ENCODE measurements around the gene MBP.

DNA sequence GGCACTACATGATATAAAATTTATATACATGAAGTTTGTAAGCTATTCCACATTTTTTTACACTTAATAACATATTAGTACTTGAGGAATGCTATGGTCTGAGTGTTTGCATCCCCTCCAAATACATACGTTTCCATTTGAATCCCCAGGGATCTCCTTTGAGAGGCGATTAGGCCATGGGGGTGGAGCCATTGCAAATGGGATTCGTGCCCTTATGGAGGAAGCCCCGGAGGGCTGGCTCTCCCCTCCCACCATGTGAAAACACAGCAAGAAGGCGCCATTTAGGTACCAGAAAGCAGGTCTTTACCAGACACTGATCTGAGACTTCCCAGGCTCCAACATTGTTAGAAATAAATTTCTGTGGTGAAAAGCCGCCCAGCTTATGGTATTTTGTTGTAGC is 20.8 kb upstream of the MBP start:
- TF ChIP-seq CTCF (conservative IDR thresholded peaks at IDR 0.05; ENCODE audit: low read depth in 2 of 2) (no peak), EZH2 (IDR thresholded peaks at IDR 0.05; ENCODE audit: low read depth, unreplicated experiment) (no peak), JUNB (IDR thresholded peaks at IDR 0.05; ENCODE audit: unreplicated experiment) (no peak), POLR2AphosphoS5 (IDR thresholded peaks at IDR 0.05; ENCODE audit: low read depth) (no peak), EZH2phosphoT487 (IDR thresholded peaks at IDR 0.05; ENCODE audit: unreplicated experiment) (no peak)
- TF ChIP-seq, protein P1, sequence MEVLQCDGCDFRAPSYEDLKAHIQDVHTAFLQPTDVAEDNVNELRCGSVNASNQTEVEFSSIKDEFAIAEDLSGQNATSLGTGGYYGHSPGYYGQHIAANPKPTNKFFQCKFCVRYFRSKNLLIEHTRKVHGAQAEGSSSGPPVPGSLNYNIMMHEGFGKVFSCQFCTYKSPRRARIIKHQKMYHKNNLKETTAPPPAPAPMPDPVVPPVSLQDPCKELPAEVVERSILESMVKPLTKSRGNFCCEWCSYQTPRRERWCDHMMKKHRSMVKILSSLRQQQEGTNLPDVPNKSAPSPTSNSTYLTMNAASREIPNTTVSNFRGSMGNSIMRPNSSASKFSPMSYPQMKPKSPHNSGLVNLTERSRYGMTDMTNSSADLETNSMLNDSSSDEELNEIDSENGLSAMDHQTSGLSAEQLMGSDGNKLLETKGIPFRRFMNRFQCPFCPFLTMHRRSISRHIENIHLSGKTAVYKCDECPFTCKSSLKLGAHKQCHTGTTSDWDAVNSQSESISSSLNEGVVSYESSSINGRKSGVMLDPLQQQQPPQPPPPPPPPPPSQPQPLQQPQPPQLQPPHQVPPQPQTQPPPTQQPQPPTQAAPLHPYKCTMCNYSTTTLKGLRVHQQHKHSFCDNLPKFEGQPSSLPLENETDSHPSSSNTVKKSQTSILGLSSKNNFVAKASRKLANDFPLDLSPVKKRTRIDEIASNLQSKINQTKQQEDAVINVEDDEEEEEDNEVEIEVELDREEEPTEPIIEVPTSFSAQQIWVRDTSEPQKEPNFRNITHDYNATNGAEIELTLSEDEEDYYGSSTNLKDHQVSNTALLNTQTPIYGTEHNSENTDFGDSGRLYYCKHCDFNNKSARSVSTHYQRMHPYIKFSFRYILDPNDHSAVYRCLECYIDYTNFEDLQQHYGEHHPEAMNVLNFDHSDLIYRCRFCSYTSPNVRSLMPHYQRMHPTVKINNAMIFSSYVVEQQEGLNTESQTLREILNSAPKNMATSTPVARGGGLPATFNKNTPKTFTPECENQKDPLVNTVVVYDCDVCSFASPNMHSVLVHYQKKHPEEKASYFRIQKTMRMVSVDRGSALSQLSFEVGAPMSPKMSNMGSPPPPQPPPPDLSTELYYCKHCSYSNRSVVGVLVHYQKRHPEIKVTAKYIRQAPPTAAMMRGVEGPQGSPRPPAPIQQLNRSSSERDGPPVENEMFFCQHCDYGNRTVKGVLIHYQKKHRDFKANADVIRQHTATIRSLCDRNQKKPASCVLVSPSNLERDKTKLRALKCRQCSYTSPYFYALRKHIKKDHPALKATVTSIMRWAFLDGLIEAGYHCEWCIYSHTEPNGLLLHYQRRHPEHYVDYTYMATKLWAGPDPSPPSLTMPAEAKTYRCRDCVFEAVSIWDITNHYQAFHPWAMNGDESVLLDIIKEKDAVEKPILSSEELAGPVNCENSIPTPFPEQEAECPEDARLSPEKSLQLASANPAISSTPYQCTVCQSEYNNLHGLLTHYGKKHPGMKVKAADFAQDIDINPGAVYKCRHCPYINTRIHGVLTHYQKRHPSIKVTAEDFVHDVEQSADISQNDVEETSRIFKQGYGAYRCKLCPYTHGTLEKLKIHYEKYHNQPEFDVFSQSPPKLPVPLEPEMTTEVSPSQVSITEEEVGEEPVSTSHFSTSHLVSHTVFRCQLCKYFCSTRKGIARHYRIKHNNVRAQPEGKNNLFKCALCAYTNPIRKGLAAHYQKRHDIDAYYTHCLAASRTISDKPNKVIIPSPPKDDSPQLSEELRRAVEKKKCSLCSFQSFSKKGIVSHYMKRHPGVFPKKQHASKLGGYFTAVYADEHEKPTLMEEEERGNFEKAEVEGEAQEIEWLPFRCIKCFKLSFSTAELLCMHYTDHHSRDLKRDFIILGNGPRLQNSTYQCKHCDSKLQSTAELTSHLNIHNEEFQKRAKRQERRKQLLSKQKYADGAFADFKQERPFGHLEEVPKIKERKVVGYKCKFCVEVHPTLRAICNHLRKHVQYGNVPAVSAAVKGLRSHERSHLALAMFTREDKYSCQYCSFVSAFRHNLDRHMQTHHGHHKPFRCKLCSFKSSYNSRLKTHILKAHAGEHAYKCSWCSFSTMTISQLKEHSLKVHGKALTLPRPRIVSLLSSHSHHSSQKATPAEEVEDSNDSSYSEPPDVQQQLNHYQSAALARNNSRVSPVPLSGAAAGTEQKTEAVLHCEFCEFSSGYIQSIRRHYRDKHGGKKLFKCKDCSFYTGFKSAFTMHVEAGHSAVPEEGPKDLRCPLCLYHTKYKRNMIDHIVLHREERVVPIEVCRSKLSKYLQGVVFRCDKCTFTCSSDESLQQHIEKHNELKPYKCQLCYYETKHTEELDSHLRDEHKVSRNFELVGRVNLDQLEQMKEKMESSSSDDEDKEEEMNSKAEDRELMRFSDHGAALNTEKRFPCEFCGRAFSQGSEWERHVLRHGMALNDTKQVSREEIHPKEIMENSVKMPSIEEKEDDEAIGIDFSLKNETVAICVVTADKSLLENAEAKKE (CRISPR knock-in tag; IDR thresholded peaks at IDR 0.05): no peak

All from GM23338 (cell line).